Skeletal muscle tissue (tissue), 4 donors: Measurements from ENCODE around the gene CPEB2. TPM values are rescaled to one million over a fixed set of nuclear protein-coding genes. Genes with fewer than 3 reads are reported as not detected.

Experiments used
- H3K27ac ChIP-seq: one replicate; pipeline ENCODE4 v1.7.0; 2013; ENCODE audit warnings: mild to moderate bottlenecking, low read depth, low read length, inconsistent platforms
- H3K27me3 ChIP-seq, 3 donors: one replicate each; pipeline ENCODE4 v1.7.0; 2013; ENCODE audit warnings: low read length in 3 of 3; ENCODE audit not compliant: control insufficient read depth in 3 of 3, insufficient read depth in 3 of 3
- H3K36me3 ChIP-seq, 3 donors: one replicate each; pipeline ENCODE4 v1.7.0; 2013; ENCODE audit warnings: low read length in 3 of 3; ENCODE audit not compliant: control insufficient read depth in 3 of 3, insufficient read depth in 3 of 3
- H3K4me1 ChIP-seq, 3 donors: one replicate each; pipeline ENCODE4 v1.7.0; 2013; ENCODE audit warnings: low read length in 3 of 3, mild to moderate bottlenecking in 3 of 3; ENCODE audit not compliant: control insufficient read depth in 3 of 3, insufficient read depth in 3 of 3
- H3K4me3 ChIP-seq, 3 donors: one replicate each; pipeline ENCODE4 v1.7.0; 2013; ENCODE audit warnings: low read length in 3 of 3
- H3K9ac ChIP-seq, 3 donors: one replicate each; pipeline ENCODE4 v1.7.0; 2013; ENCODE audit warnings: low read length in 3 of 3, mild to moderate bottlenecking in 3 of 3, moderate library complexity in 2 of 3, low read depth in 1 of 3
- H3K9me3 ChIP-seq, 3 donors: one replicate each; pipeline ENCODE4 v1.7.0; 2013; ENCODE audit warnings: low read length in 3 of 3; ENCODE audit not compliant: control insufficient read depth in 3 of 3
- total RNA-seq: library from RNA; depleted of rRNA; stranded (reverse); fragments of >200 nt; gene quantifications from one replicate; pipeline ENCODE4 v1.2.3, GENCODE V29; 2014
- donor health status: Osteomylitis.

CPEB2 gene
- total RNA-seq, 1 donor from 2014 or later, result 5.7 TPM

GRCh38 chr4:15006416-15007024, 4.2 kb downstream of the CPEB2 start:
- H3K27me3 ChIP-seq, result no peaks in the 10 kb centered on the region
- H3K9me3 ChIP-seq, result no peaks in the 10 kb centered on the region
- peak overlapping the region in 1 of 3 donors; percentile 15 for H3K9ac ChIP-seq
- H3K27ac ChIP-seq, result peak overlapping the region; percentile 90
- H3K36me3 ChIP-seq, result peaks cover 0 to 5% (median 0%) of the 10 kb centered on the region in 3 donors
- no peak overlapping the region for H3K4me3 ChIP-seq
- H3K4me1 ChIP-seq, result peaks cover 3 to 14% (median 8%) of the 10 kb centered on the region in 3 donors

- Histone ChIP-seq H3K27me3 (no peaks in the 10 kb centered on the region), H3K9me3 (no peaks in the 10 kb centered on the region), H3K36me3 (peaks cover 0 to 5% (median 0%) of the 10 kb centered on the region in 3 donors), H3K9ac (no peak overlapping the region), H3K27ac (no peak overlapping the region), H3K4me3 (no peak overlapping the region), H3K4me1 (peaks cover 3 to 14% (median 8%) of the 10 kb centered on the region in 3 donors)
These were observed 4.9 kb downstream of the CPEB2 start for GRCh38 chr4:15007201-15007600.

GRCh38 chr4:15010038-15010585, 7.8 kb downstream of the CPEB2 start:
- Histone ChIP-seq H3K9ac (no peak overlapping the region), H3K36me3 (peaks cover 0 to 5% (median 1%) of the 10 kb centered on the region in 3 donors), H3K4me3 (no peak overlapping the region), H3K27ac (no peak overlapping the region), H3K4me1 (peaks cover 3 to 14% (median 8%) of the 10 kb centered on the region in 3 donors), H3K9me3 (no peaks in the 10 kb centered on the region), H3K27me3 (no peaks in the 10 kb centered on the region)

- H3K27me3 ChIP-seq, result no peaks in the 10 kb centered on the region
- H3K36me3 ChIP-seq, result peaks cover 0 to 6% (median 2%) of the 10 kb centered on the region in 3 donors
- no peaks in the 10 kb centered on the region for H3K9me3 ChIP-seq
- H3K27ac ChIP-seq, result no peak overlapping the region
- H3K4me3 ChIP-seq, result no peak overlapping the region
- no peak overlapping the region for H3K9ac ChIP-seq
- peaks cover 3 to 10% (median 4%) of the 10 kb centered on the region in 3 donors for H3K4me1 ChIP-seq
These were observed 8.9 kb downstream of the CPEB2 start for GRCh38 chr4:15011166-15011565.

- H3K27ac ChIP-seq, result no peak overlapping the region
- H3K4me1 ChIP-seq, result peaks cover 0 to 8% (median 2%) of the 10 kb centered on the region in 3 donors
- no peak overlapping the region for H3K4me3 ChIP-seq
- no peak overlapping the region for H3K9ac ChIP-seq
- H3K27me3 ChIP-seq, result no peaks in the 10 kb centered on the region
- no peaks in the 10 kb centered on the region for H3K9me3 ChIP-seq
- peaks cover 0 to 8% (median 3%) of the 10 kb centered on the region in 3 donors for H3K36me3 ChIP-seq
These were observed 9.9 kb downstream of the CPEB2 start for GRCh38 chr4:15012017-15012788.

GRCh38 chr4:15013585-15013984, 11.3 kb downstream of the CPEB2 start:
- no peaks in the 10 kb centered on the region for H3K27me3 ChIP-seq
- peaks cover 0 to 8% (median 5%) of the 10 kb centered on the region in 3 donors for H3K36me3 ChIP-seq
- H3K27ac ChIP-seq, result no peak overlapping the region
- peaks cover 0 to 6% (median 0%) of the 10 kb centered on the region in 3 donors for H3K4me1 ChIP-seq
- no peak overlapping the region for H3K9ac ChIP-seq
- no peak overlapping the region for H3K4me3 ChIP-seq
- H3K9me3 ChIP-seq, result no peaks in the 10 kb centered on the region

- Histone ChIP-seq H3K27ac (no peak overlapping the region), H3K36me3 (peaks cover 0 to 10% (median 5%) of the 10 kb centered on the region in 3 donors), H3K4me1 (peaks cover 0 to 3% (median 0%) of the 10 kb centered on the region in 3 donors)
These were observed 12.9 kb downstream of the CPEB2 start for GRCh38 chr4:15015170-15015569.

GRCh38 chr4:15018361-15018760, 16.1 kb downstream of the CPEB2 start:
- no peak overlapping the region for H3K27ac ChIP-seq
- no peaks in the 10 kb centered on the region for H3K9me3 ChIP-seq
- peaks cover 0 to 13% (median 5%) of the 10 kb centered on the region in 3 donors for H3K36me3 ChIP-seq
- no peaks in the 10 kb centered on the region for H3K27me3 ChIP-seq
- H3K4me1 ChIP-seq, result no peaks in the 10 kb centered on the region
- H3K9ac ChIP-seq, result no peak overlapping the region
- H3K4me3 ChIP-seq, result no peak overlapping the region

More at GRCh38 chr4:15015170-15015569, 12.9 kb downstream of the CPEB2 start:
- H3K9me3 ChIP-seq, result no peaks in the 10 kb centered on the region
- H3K27me3 ChIP-seq, result no peaks in the 10 kb centered on the region
- H3K9ac ChIP-seq, result no peak overlapping the region
- no peak overlapping the region for H3K4me3 ChIP-seq

- Histone ChIP-seq H3K4me1 (no peaks in the 10 kb centered on the region), H3K9ac (no peak overlapping the region), H3K27ac (no peak overlapping the region), H3K36me3 (peaks cover 0 to 11% (median 5%) of the 10 kb centered on the region in 3 donors), H3K27me3 (no peaks in the 10 kb centered on the region), H3K9me3 (no peaks in the 10 kb centered on the region), H3K4me3 (no peak overlapping the region)
These were observed 18.4 kb downstream of the CPEB2 start for GRCh38 chr4:15020502-15021286.
